CD8-positive, alpha-beta memory T cell (primary cell): ENCODE data around the gene DNMT1. TPM values are rescaled to one million over a fixed set of nuclear protein-coding genes. Genes with fewer than 3 reads are reported as not detected.

Experiments used
- CTCF ChIA-PET: fragments of 350-600 bp; sonication (Branson Sonifier 250); formaldehyde crosslinking; loops from one replicate; lab custom pipeline; 2021; ENCODE audit warnings: antibody characterized with exemption; lab: Charles Lee
- POLR2A ChIA-PET: fragments of 350-600 bp; sonication (Branson Sonifier 250); formaldehyde crosslinking; loops from one replicate; lab custom pipeline; 2021; ENCODE audit warnings: antibody characterized with exemption; lab: Charles Lee
- DNase-seq, 5 donors: peaks; one replicate each; pipeline versions ENCODE4 v3.0.0 to v3.0.0-alpha.2; 2020 to 2022; ENCODE audit warnings: mixed read lengths in 1 of 5
- H3K27ac ChIP-seq: one replicate; pipeline ENCODE4 v1.7.0; 2013; ENCODE audit warnings: low read depth, mild to moderate bottlenecking, low read length, moderate library complexity
- H3K27me3 ChIP-seq: 2 replicates; pipeline ENCODE4 v1.7.0; 2013; ENCODE audit warnings: low read length, mild to moderate bottlenecking; ENCODE audit not compliant: insufficient read depth, poor library complexity, severe bottlenecking
- H3K36me3 ChIP-seq: 2 replicates; pipeline ENCODE4 v1.7.0; 2013; ENCODE audit warnings: mild to moderate bottlenecking, low read length, moderate library complexity; ENCODE audit not compliant: insufficient read depth
- H3K4me1 ChIP-seq: 2 replicates; pipeline ENCODE4 v1.7.0; 2013; ENCODE audit warnings: mild to moderate bottlenecking, low read length, moderate library complexity; ENCODE audit not compliant: insufficient read depth
- H3K4me3 ChIP-seq: 2 replicates; pipeline ENCODE4 v1.7.0; 2013; ENCODE audit warnings: mild to moderate bottlenecking, low read length
- H3K9me3 ChIP-seq: 2 replicates; pipeline ENCODE4 v1.7.0; 2013; ENCODE audit warnings: mild to moderate bottlenecking, low read length
- H3K27ac Mint-ChIP-seq, 8 donors: one replicate each; pipeline ENCODE4 v1.8.0; 2020 to 2021; ENCODE audit warnings: mixed read lengths in 8 of 8, mild to moderate bottlenecking in 6 of 8, inconsistent platforms in 3 of 8, moderate library complexity in 3 of 8
- H3K27me3 Mint-ChIP-seq, 2 donors: one replicate each; pipeline ENCODE4 v1.8.0; 2020 to 2021; ENCODE audit warnings: mixed read lengths in 2 of 2, mild to moderate bottlenecking in 1 of 2, moderate library complexity in 1 of 2
- H3K36me3 Mint-ChIP-seq, 3 donors: one replicate each; pipeline ENCODE4 v1.8.0; 2020 to 2021; ENCODE audit warnings: mixed read lengths in 3 of 3, inconsistent platforms in 1 of 3, mild to moderate bottlenecking in 1 of 3
- H3K4me1 Mint-ChIP-seq, 3 donors: one replicate each; pipeline ENCODE4 v1.8.0; 2020 to 2021; ENCODE audit warnings: mixed read lengths in 3 of 3, inconsistent platforms in 1 of 3, mild to moderate bottlenecking in 1 of 3
- H3K4me3 Mint-ChIP-seq, 7 donors: one replicate each; pipeline ENCODE4 v1.8.0; 2020 to 2021; ENCODE audit warnings: mixed read lengths in 7 of 7, mild to moderate bottlenecking in 6 of 7, moderate library complexity in 4 of 7, inconsistent platforms in 2 of 7
- H3K9me3 Mint-ChIP-seq, 5 donors: one replicate each; pipeline ENCODE4 v1.8.0; 2020 to 2022; ENCODE audit warnings: mixed read lengths in 5 of 5, mild to moderate bottlenecking in 3 of 5, moderate library complexity in 2 of 5, inconsistent platforms in 1 of 5
- polyA plus RNA-seq: library from polyadenylated mRNA; unstranded; fragments of 300-500 nt; fragmentation: Illumina TruSeq; gene quantifications from one replicate; pipeline ENCODE4 v1.2.3, GENCODE V29; 2021
- total RNA-seq, 2 experiments: library from RNA; stranded (reverse); gene quantifications; one replicate each; pipeline ENCODE4 v1.2.3, GENCODE V29; 2021

Gene DNMT1
- total and polyA plus RNA-seq, 3 experiments from 2014 or later, result 142 to 325 (median 307) TPM

- Histone ChIP-seq H3K4me1 (peaks cover 24% of the 10 kb centered on the region), H3K27ac (no peak overlapping the region), H3K4me3 (no peak overlapping the region), H3K36me3 (peaks cover 13% of the 10 kb centered on the region), H3K27me3 (no peaks in the 10 kb centered on the region), H3K9me3 (no peaks in the 10 kb centered on the region)
- Mint-ChIP-seq H3K36me3 (peaks cover 0 to 52% (median 10%) of the 10 kb centered on the region in 3 donors), H3K4me3 (peak overlapping the region in 1 of 7 donors; percentile 48), H3K4me1 (peaks cover 16 to 38% (median 24%) of the 10 kb centered on the region in 3 donors), H3K27me3 (no peaks in the 10 kb centered on the region), H3K9me3 (peaks cover 0 to 2% (median 0%) of the 10 kb centered on the region in 5 donors), H3K27ac (peak overlapping the region in 7 of 8 donors; percentile 32 to 95 (median 45))
- ChIA-PET POLR2A (interaction anchor here (0.5 to 0.6 kb wide), 2 partner anchors 51 to 668 kb away, joined by 3 read pairs; no protein-coding TSS in a partner anchor), CTCF (interaction anchor here (0.9 to 1.0 kb wide), 2 partner anchors 71 to 161 kb away, joined by 3 read pairs; no protein-coding TSS in a partner anchor)
- DNase-seq, result no peak
Observed at GRCh38 chr19:10091895-10092641, 102.7 kb downstream of the DNMT1 start.

GRCh38 chr19:10091370-10091687 lies 103.4 kb downstream of the DNMT1 start:
- H3K4me3 Mint-ChIP-seq, result no peak overlapping the region
- POLR2A ChIA-PET, result interaction anchor here (0.5 kb wide), 1 partner anchor 668 kb away, joined by 3 read pairs; no protein-coding TSS in a partner anchor
- no peak overlapping the region for H3K27ac ChIP-seq

GRCh38 chr19:10089801-10090375 lies 104.9 kb downstream of the DNMT1 start:
- H3K36me3 ChIP-seq, result peaks cover 13% of the 10 kb centered on the region
- H3K9me3 Mint-ChIP-seq, result no peaks in the 10 kb centered on the region

More at GRCh38 chr19:10091370-10091687, 103.4 kb downstream of the DNMT1 start:
- peaks cover 13% of the 10 kb centered on the region for H3K36me3 ChIP-seq
- H3K27ac Mint-ChIP-seq, result peak overlapping the region in 2 of 8 donors; percentile 45 to 66
- DNase-seq, result no peak
- H3K4me3 ChIP-seq, result no peak overlapping the region
- peaks cover 18 to 36% (median 24%) of the 10 kb centered on the region in 3 donors for H3K4me1 Mint-ChIP-seq
- H3K9me3 ChIP-seq, result no peaks in the 10 kb centered on the region
- H3K27me3 ChIP-seq, result no peaks in the 10 kb centered on the region
- peaks cover 0 to 54% (median 10%) of the 10 kb centered on the region in 3 donors for H3K36me3 Mint-ChIP-seq
- H3K9me3 Mint-ChIP-seq, result peaks cover 0 to 2% (median 0%) of the 10 kb centered on the region in 5 donors
- peaks cover 20% of the 10 kb centered on the region for H3K4me1 ChIP-seq
- no peaks in the 10 kb centered on the region for H3K27me3 Mint-ChIP-seq
- CTCF ChIA-PET, result interaction anchor here (1.6 kb wide), 1 partner anchor 12 kb away, joined by 4 read pairs; the partner anchor contains the start of gene ANGPTL6

GRCh38 chr19:10088949-10089554 lies 105.7 kb downstream of the DNMT1 start:
- Mint-ChIP-seq H3K4me3 (peak overlapping the region in 2 of 7 donors; percentile 73 to 82), H3K9me3 (no peaks in the 10 kb centered on the region), H3K27me3 (no peaks in the 10 kb centered on the region), H3K4me1 (peaks cover 19 to 32% (median 22%) of the 10 kb centered on the region in 3 donors), H3K36me3 (peaks cover 0 to 52% (median 10%) of the 10 kb centered on the region in 3 donors), H3K27ac (peak overlapping the region in 2 of 8 donors; percentile 60 to 83)
- POLR2A ChIA-PET, result no interaction called here
- Histone ChIP-seq H3K9me3 (no peaks in the 10 kb centered on the region), H3K4me1 (peaks cover 14% of the 10 kb centered on the region), H3K36me3 (peaks cover 13% of the 10 kb centered on the region), H3K4me3 (no peak overlapping the region), H3K27ac (no peak overlapping the region), H3K27me3 (no peaks in the 10 kb centered on the region)
- CTCF ChIA-PET, result no interaction called here
- DNase-seq, result no peak

More at GRCh38 chr19:10089801-10090375, 104.9 kb downstream of the DNMT1 start:
- no peak for DNase-seq
- no peaks in the 10 kb centered on the region for H3K27me3 ChIP-seq
- H3K4me1 ChIP-seq, result peaks cover 14% of the 10 kb centered on the region
- ChIA-PET POLR2A (no interaction called here), CTCF (interaction anchor here (1.6 kb wide), 1 partner anchor 13 kb away, joined by 4 read pairs; the partner anchor contains the start of gene ANGPTL6)
- Mint-ChIP-seq H3K27ac (peak overlapping the region in 4 of 8 donors; percentile 66 to 83 (median 70)), H3K36me3 (peaks cover 0 to 54% (median 10%) of the 10 kb centered on the region in 3 donors), H3K27me3 (no peaks in the 10 kb centered on the region), H3K4me3 (peak overlapping the region in 2 of 7 donors; percentile 13 to 82), H3K4me1 (peaks cover 19 to 32% (median 22%) of the 10 kb centered on the region in 3 donors)
- no peak overlapping the region for H3K27ac ChIP-seq
- no peaks in the 10 kb centered on the region for H3K9me3 ChIP-seq
- H3K4me3 ChIP-seq, result no peak overlapping the region

GRCh38 chr19:10087296-10088061 lies 107.3 kb downstream of the DNMT1 start:
- H3K27ac ChIP-seq, result peak overlapping the region; percentile 82
- DNase-seq, result no peak
- H3K27me3 ChIP-seq, result no peaks in the 10 kb centered on the region
- ChIA-PET CTCF (no interaction called here), POLR2A (no interaction called here)
- H3K27ac Mint-ChIP-seq, result peak overlapping the region in 7 of 8 donors; percentile 71 to 92 (median 84)
- peaks cover 0 to 40% (median 6%) of the 10 kb centered on the region in 3 donors for H3K36me3 Mint-ChIP-seq
- H3K27me3 Mint-ChIP-seq, result no peaks in the 10 kb centered on the region
- peaks cover 11% of the 10 kb centered on the region for H3K36me3 ChIP-seq
- H3K9me3 ChIP-seq, result no peaks in the 10 kb centered on the region
- H3K4me3 Mint-ChIP-seq, result peak overlapping the region; percentile 77 to 96 (median 85)
- H3K9me3 Mint-ChIP-seq, result no peaks in the 10 kb centered on the region
- peaks cover 14 to 28% (median 19%) of the 10 kb centered on the region in 3 donors for H3K4me1 Mint-ChIP-seq
- H3K4me1 ChIP-seq, result peaks cover 14% of the 10 kb centered on the region
- H3K4me3 ChIP-seq, result peak overlapping the region; percentile 88

- Histone ChIP-seq H3K27ac (peak overlapping the region; percentile 82), H3K4me3 (peak overlapping the region; percentile 88), H3K36me3 (peaks cover 6% of the 10 kb centered on the region), H3K4me1 (peaks cover 9% of the 10 kb centered on the region), H3K9me3 (no peaks in the 10 kb centered on the region), H3K27me3 (no peaks in the 10 kb centered on the region)
- peak overlapping the region; percentile 47 to 92 (median 84) for H3K27ac Mint-ChIP-seq
- POLR2A ChIA-PET, result no interaction called here
- no peaks in the 10 kb centered on the region for H3K9me3 Mint-ChIP-seq
- H3K4me1 Mint-ChIP-seq, result peaks cover 14 to 23% (median 16%) of the 10 kb centered on the region in 3 donors
- H3K36me3 Mint-ChIP-seq, result peaks cover 0 to 33% (median 2%) of the 10 kb centered on the region in 3 donors
- CTCF ChIA-PET, result no interaction called here
- H3K4me3 Mint-ChIP-seq, result peak overlapping the region; percentile 77 to 96 (median 85)
- H3K27me3 Mint-ChIP-seq, result no peaks in the 10 kb centered on the region
- DNase-seq, result peak in 4 of 5 donors; percentile 32 to 67 (median 34)
Observed at GRCh38 chr19:10086591-10087192, 108.1 kb downstream of the DNMT1 start.
